Stimulated activated CD4-positive, alpha-beta T cell treated with anti-CD3 and anti-CD28 coated beads, Interleukin-15, amount 100 ng/mL, for 48 hours (primary cell): ENCODE results near the gene HDAC4.

Source experiments
- DNase-seq, 2 donors: peaks; one replicate each; pipeline ENCODE4 v3.0.0-alpha.2; 2020; ENCODE audit warnings: low read depth in 2 of 2

The HDAC4 gene

GRCh38 chr2:239109041-239109927, 291.5 kb downstream of the HDAC4 start:
- DNase-seq, result no peak

- no peak for DNase-seq
Observed at GRCh38 chr2:239108459-239108858, 292.4 kb downstream of the HDAC4 start.

GRCh38 chr2:239107936-239108335, 292.9 kb downstream of the HDAC4 start:
- DNase-seq, result no peak

- DNase-seq, result no peak
Observed at GRCh38 chr2:239106966-239107365, 293.9 kb downstream of the HDAC4 start.

GRCh38 chr2:239106314-239106908, 294.4 kb downstream of the HDAC4 start:
- no peak for DNase-seq

- no peak for DNase-seq
Observed at GRCh38 chr2:239105234-239105633, 295.6 kb downstream of the HDAC4 start.

- DNase-seq, result no peak
Observed at GRCh38 chr2:239104800-239105199, 296.0 kb downstream of the HDAC4 start.

- no peak for DNase-seq
Observed at GRCh38 chr2:239103125-239104098, 297.4 kb downstream of the HDAC4 start.

- DNase-seq, result no peak
Observed at GRCh38 chr2:239102266-239102665, 298.6 kb downstream of the HDAC4 start.

- DNase-seq, result no peak
Observed at GRCh38 chr2:239101807-239102206, 299.0 kb downstream of the HDAC4 start.

- DNase-seq, result no peak
Observed at GRCh38 chr2:239101071-239101470, 299.7 kb downstream of the HDAC4 start.

GRCh38 chr2:239099474-239099873, 301.3 kb downstream of the HDAC4 start:
- no peak for DNase-seq

- no peak for DNase-seq
Observed at GRCh38 chr2:239098288-239098970, 302.4 kb downstream of the HDAC4 start.

GRCh38 chr2:239097428-239097696, 303.5 kb downstream of the HDAC4 start:
- no peak for DNase-seq

- no peak for DNase-seq
Observed at GRCh38 chr2:239096676-239097427, 304.0 kb downstream of the HDAC4 start.

GRCh38 chr2:239095460-239096081, 305.2 kb downstream of the HDAC4 start:
- DNase-seq, result no peak

- no peak for DNase-seq
Observed at GRCh38 chr2:239094867-239095266, 306.0 kb downstream of the HDAC4 start.

- no peak for DNase-seq
Observed at GRCh38 chr2:239093952-239094351, 306.9 kb downstream of the HDAC4 start.

GRCh38 chr2:239093542-239093941, 307.3 kb downstream of the HDAC4 start:
- no peak for DNase-seq

- no peak for DNase-seq
Observed at GRCh38 chr2:239092571-239093294, 308.1 kb downstream of the HDAC4 start.
